HG03139 (cell line): Measurements from ENCODE around the gene AMBRA1.
"Not testable (repeated sequence)": the region's sequence is repeated elsewhere in the genome, so short reads cannot be mapped to it uniquely, and the experiment has no call there.

Experiments
- ATAC-seq: cut with Tn5 transposase; IDR thresholded peaks from one replicate; pipeline ENCODE4 v1.9.1; 2021; ENCODE audit not compliant: unreplicated experiment

The AMBRA1 gene

GRCh38 chr11:46387456-46387855 is 206.4 kb downstream of the AMBRA1 start:
- ATAC-seq, result no peak

- no peak for ATAC-seq
Observed at GRCh38 chr11:46386674-46387073, 207.1 kb downstream of the AMBRA1 start.

- ATAC-seq, result no peak
Observed at GRCh38 chr11:46386005-46386578, 207.7 kb downstream of the AMBRA1 start.

GRCh38 chr11:46385169-46386004 is 208.4 kb downstream of the AMBRA1 start:
- no peak for ATAC-seq

GRCh38 chr11:46383974-46384701 is 209.7 kb downstream of the AMBRA1 start:
- ATAC-seq, result no peak

GRCh38 chr11:46383404-46383758 is 210.4 kb downstream of the AMBRA1 start:
- no peak for ATAC-seq

GRCh38 chr11:46382646-46383403 is 211.0 kb downstream of the AMBRA1 start:
- ATAC-seq, result no peak

- ATAC-seq, result no peak
Observed at GRCh38 chr11:46381819-46382645, 211.8 kb downstream of the AMBRA1 start.

- ATAC-seq, result no peak
Observed at GRCh38 chr11:46381048-46381818, 212.6 kb downstream of the AMBRA1 start, which contains the start of gene MDK. MDK (plus strand) TSS chr11:46381669; CDS start chr11:46382058, 389 bp downstream.

- no peak for ATAC-seq
Observed at GRCh38 chr11:46380340-46381047, 213.3 kb downstream of the AMBRA1 start.

- ATAC-seq, result not testable (repeated sequence)
Observed at GRCh38 chr11:46379482-46380293, 214.1 kb downstream of the AMBRA1 start.

GRCh38 chr11:46378811-46379481 is 214.9 kb downstream of the AMBRA1 start:
- no peak for ATAC-seq

GRCh38 chr11:46378296-46378695 is 215.5 kb downstream of the AMBRA1 start:
- no peak for ATAC-seq

GRCh38 chr11:46377831-46378230 is 216.0 kb downstream of the AMBRA1 start:
- ATAC-seq, result no peak

- no peak for ATAC-seq
Observed at GRCh38 chr11:46377290-46377689, 216.5 kb downstream of the AMBRA1 start.

GRCh38 chr11:46376258-46377050 is 217.4 kb downstream of the AMBRA1 start:
- ATAC-seq, result no peak
